CD8-positive, alpha-beta memory T cell (primary cell): Measurements from ENCODE around the gene FAM76A. TPM values are rescaled to one million over a fixed set of nuclear protein-coding genes. Genes with fewer than 3 reads are reported as not detected.
"Not testable (repeated sequence)": the region's sequence is repeated elsewhere in the genome, so short reads cannot be mapped to it uniquely, and the experiment has no call there.

Source experiments
- CTCF ChIA-PET: fragments of 350-600 bp; sonication (Branson Sonifier 250); formaldehyde crosslinking; loops from one replicate; lab custom pipeline; 2021; ENCODE audit warnings: antibody characterized with exemption; lab: Charles Lee
- POLR2A ChIA-PET: fragments of 350-600 bp; sonication (Branson Sonifier 250); formaldehyde crosslinking; loops from one replicate; lab custom pipeline; 2021; ENCODE audit warnings: antibody characterized with exemption; lab: Charles Lee
- DNase-seq, 5 donors: peaks; one replicate each; pipeline versions ENCODE4 v3.0.0 to v3.0.0-alpha.2; 2020 to 2022; ENCODE audit warnings: mixed read lengths in 1 of 5
- H3K27ac ChIP-seq: one replicate; pipeline ENCODE4 v1.7.0; 2013; ENCODE audit warnings: low read depth, mild to moderate bottlenecking, low read length, moderate library complexity
- H3K27me3 ChIP-seq: 2 replicates; pipeline ENCODE4 v1.7.0; 2013; ENCODE audit warnings: low read length, mild to moderate bottlenecking; ENCODE audit not compliant: insufficient read depth, poor library complexity, severe bottlenecking
- H3K36me3 ChIP-seq: 2 replicates; pipeline ENCODE4 v1.7.0; 2013; ENCODE audit warnings: mild to moderate bottlenecking, low read length, moderate library complexity; ENCODE audit not compliant: insufficient read depth
- H3K4me1 ChIP-seq: 2 replicates; pipeline ENCODE4 v1.7.0; 2013; ENCODE audit warnings: mild to moderate bottlenecking, low read length, moderate library complexity; ENCODE audit not compliant: insufficient read depth
- H3K4me3 ChIP-seq: 2 replicates; pipeline ENCODE4 v1.7.0; 2013; ENCODE audit warnings: mild to moderate bottlenecking, low read length
- H3K9me3 ChIP-seq: 2 replicates; pipeline ENCODE4 v1.7.0; 2013; ENCODE audit warnings: mild to moderate bottlenecking, low read length
- H3K27ac Mint-ChIP-seq, 8 donors: one replicate each; pipeline ENCODE4 v1.8.0; 2020 to 2021; ENCODE audit warnings: mixed read lengths in 8 of 8, mild to moderate bottlenecking in 6 of 8, inconsistent platforms in 3 of 8, moderate library complexity in 3 of 8
- H3K27me3 Mint-ChIP-seq, 2 donors: one replicate each; pipeline ENCODE4 v1.8.0; 2020 to 2021; ENCODE audit warnings: mixed read lengths in 2 of 2, mild to moderate bottlenecking in 1 of 2, moderate library complexity in 1 of 2
- H3K36me3 Mint-ChIP-seq, 3 donors: one replicate each; pipeline ENCODE4 v1.8.0; 2020 to 2021; ENCODE audit warnings: mixed read lengths in 3 of 3, inconsistent platforms in 1 of 3, mild to moderate bottlenecking in 1 of 3
- H3K4me1 Mint-ChIP-seq, 3 donors: one replicate each; pipeline ENCODE4 v1.8.0; 2020 to 2021; ENCODE audit warnings: mixed read lengths in 3 of 3, inconsistent platforms in 1 of 3, mild to moderate bottlenecking in 1 of 3
- H3K4me3 Mint-ChIP-seq, 7 donors: one replicate each; pipeline ENCODE4 v1.8.0; 2020 to 2021; ENCODE audit warnings: mixed read lengths in 7 of 7, mild to moderate bottlenecking in 6 of 7, moderate library complexity in 4 of 7, inconsistent platforms in 2 of 7
- H3K9me3 Mint-ChIP-seq, 5 donors: one replicate each; pipeline ENCODE4 v1.8.0; 2020 to 2022; ENCODE audit warnings: mixed read lengths in 5 of 5, mild to moderate bottlenecking in 3 of 5, moderate library complexity in 2 of 5, inconsistent platforms in 1 of 5
- polyA plus RNA-seq: library from polyadenylated mRNA; unstranded; fragments of 300-500 nt; fragmentation: Illumina TruSeq; gene quantifications from one replicate; pipeline ENCODE4 v1.2.3, GENCODE V29; 2021
- total RNA-seq, 2 experiments: library from RNA; stranded (reverse); gene quantifications; one replicate each; pipeline ENCODE4 v1.2.3, GENCODE V29; 2021

The FAM76A gene
- total and polyA plus RNA-seq, 3 experiments from 2014 or later, result 9.2 to 13.7 (median 13.2) TPM

DNA sequence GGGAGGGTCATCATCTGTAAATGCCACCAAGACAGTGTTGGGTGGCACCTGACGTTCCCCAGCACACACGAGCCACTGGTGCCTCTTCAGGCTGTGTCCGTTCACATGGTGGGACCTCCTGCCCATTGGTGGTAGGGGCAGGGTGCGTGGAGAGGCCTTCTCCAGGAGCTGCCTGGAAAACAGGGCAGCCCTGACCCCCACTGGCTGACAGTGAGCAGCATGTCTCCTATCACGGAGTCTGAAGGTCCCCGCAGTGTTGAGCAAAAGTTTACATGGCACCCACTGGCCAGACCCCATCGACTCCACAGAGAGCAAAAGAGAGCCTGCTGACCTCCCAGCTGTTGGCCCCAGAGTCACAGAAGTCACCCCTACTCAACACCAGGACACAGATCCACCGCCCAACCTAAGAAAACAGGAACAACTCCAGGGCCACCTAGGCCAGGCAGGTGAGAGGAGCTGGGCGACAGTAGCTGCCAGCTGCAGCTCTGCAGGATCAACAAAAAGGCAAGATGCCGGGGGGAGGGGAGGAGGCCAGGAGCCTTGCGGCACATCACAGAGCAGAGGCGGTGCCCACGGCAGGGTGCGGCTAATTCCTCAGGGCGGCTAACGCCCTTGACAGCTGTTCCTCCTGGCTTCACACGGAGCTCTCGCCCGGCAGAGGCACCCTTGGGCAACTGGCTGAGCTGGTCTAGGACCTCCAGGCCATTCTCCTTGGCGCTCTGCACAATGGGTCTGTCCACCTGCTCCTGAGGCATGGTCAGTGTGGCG, 39.4 kb upstream of the FAM76A start:
- Histone ChIP-seq H3K9me3 (no peaks in the 10 kb centered on the region), H3K4me1 (no peaks in the 10 kb centered on the region), H3K27ac (no peak overlapping the region), H3K36me3 (no peaks in the 10 kb centered on the region), H3K27me3 (no peaks in the 10 kb centered on the region), H3K4me3 (no peak overlapping the region)
- peaks cover 4 to 14% (median 11%) of the 10 kb centered on the region in 5 donors for H3K9me3 Mint-ChIP-seq
- DNase-seq, result no peak
- H3K4me1 Mint-ChIP-seq, result peaks cover 0 to 7% (median 4%) of the 10 kb centered on the region in 3 donors
- ChIA-PET POLR2A (no interaction called here), CTCF (interaction anchor here (1.1 to 1.4 kb wide), 2 partner anchors 14 to 17 kb away, joined by 4 read pairs; partner anchors contain the start of gene IFI6)
- peaks cover under 1 to 18% (median 1%) of the 10 kb centered on the region in 3 donors for H3K36me3 Mint-ChIP-seq
- H3K27ac Mint-ChIP-seq, result no peak overlapping the region
- peaks cover 4 to 7% of the 10 kb centered on the region in 2 donors for H3K27me3 Mint-ChIP-seq
- no peak overlapping the region for H3K4me3 Mint-ChIP-seq

DNA sequence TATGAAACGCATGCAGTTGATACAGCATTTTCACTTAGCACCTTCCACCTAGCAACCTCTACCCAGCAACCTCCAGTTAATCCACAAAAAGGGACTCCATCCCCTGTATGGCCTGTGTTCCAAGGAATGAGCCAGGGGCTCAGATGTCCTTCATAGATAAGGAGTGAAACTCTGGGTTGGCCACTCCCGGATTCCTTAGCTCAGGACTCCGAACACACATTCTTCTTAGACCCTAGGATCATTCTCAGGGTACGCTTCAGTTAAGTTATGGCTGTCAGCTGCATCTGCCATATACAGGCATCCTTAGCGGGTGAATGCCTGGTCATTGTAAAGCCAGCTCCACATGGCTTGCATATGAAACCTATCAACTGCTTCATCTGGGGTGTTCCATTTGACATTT, 37.9 kb upstream of the FAM76A start:
- H3K9me3 ChIP-seq, result no peaks in the 10 kb centered on the region
- peaks cover 0 to 4% (median 3%) of the 10 kb centered on the region in 5 donors for H3K9me3 Mint-ChIP-seq
- no peak overlapping the region for H3K27ac ChIP-seq
- CTCF ChIA-PET, result no interaction called here
- peaks cover 0 to 7% (median 4%) of the 10 kb centered on the region in 3 donors for H3K4me1 Mint-ChIP-seq
- H3K4me1 ChIP-seq, result no peaks in the 10 kb centered on the region
- no peaks in the 10 kb centered on the region for H3K36me3 ChIP-seq
- no peak overlapping the region for H3K4me3 Mint-ChIP-seq
- no peak overlapping the region for H3K27ac Mint-ChIP-seq
- peaks cover 0 to 4% (median 0%) of the 10 kb centered on the region in 3 donors for H3K36me3 Mint-ChIP-seq
- no peak for DNase-seq
- H3K4me3 ChIP-seq, result no peak overlapping the region
- peaks cover 4 to 7% of the 10 kb centered on the region in 2 donors for H3K27me3 Mint-ChIP-seq
- H3K27me3 ChIP-seq, result no peaks in the 10 kb centered on the region
- POLR2A ChIA-PET, result no interaction called here

DNA sequence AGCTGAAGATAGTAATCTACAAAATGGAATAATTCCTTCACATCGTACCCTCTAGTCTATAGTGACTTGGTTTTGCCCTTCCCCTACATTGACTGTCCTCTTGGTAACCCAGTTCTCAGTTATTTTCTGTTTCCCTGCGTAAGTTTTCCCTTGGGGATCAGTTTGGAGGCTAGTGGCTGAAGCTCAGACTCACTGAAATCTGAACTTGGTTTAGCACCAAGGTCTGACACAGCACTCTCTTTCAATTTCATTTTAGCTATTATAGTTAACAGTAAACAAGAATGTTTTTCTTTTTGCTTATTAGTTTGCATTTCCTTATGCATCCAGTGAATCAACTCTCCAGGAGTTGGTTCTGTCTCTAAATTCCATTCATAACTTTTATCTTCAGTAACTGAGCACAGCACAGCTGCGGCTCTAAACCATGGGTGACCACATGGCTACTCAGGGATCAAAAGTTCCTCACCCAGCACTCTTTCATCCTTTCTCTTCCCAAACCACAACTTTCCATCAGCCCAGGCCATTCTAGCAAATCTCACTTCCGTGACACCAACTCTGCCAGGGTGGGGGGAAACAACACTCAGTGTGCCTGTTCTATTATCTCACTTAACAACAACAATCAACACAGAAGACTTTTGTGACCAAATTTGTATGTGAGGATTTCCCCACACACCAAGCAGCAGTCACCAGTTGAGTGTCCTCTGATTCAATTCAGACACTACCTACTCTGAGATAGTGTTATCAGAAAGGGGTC, 36.2 kb upstream of the FAM76A start:
- Mint-ChIP-seq H3K36me3 (peaks cover 0 to 3% (median 0%) of the 10 kb centered on the region in 3 donors), H3K27me3 (peaks cover 4 to 10% of the 10 kb centered on the region in 2 donors), H3K9me3 (peaks cover 0 to 3% (median 0%) of the 10 kb centered on the region in 5 donors), H3K4me1 (peaks cover 0 to 7% (median 4%) of the 10 kb centered on the region in 3 donors), H3K4me3 (no peak overlapping the region), H3K27ac (peak overlapping the region in 3 of 8 donors; percentile 9 to 61 (median 29))
- no peaks in the 10 kb centered on the region for H3K4me1 ChIP-seq
- H3K4me3 ChIP-seq, result no peak overlapping the region
- H3K9me3 ChIP-seq, result no peaks in the 10 kb centered on the region
- POLR2A ChIA-PET, result interaction anchor here (0.7 kb wide), 1 partner anchor 17 kb away, joined by 3 read pairs; the partner anchor contains the start of gene IFI6
- CTCF ChIA-PET, result no interaction called here
- no peaks in the 10 kb centered on the region for H3K36me3 ChIP-seq
- DNase-seq, result no peak
- no peaks in the 10 kb centered on the region for H3K27me3 ChIP-seq
- no peak overlapping the region for H3K27ac ChIP-seq

DNA sequence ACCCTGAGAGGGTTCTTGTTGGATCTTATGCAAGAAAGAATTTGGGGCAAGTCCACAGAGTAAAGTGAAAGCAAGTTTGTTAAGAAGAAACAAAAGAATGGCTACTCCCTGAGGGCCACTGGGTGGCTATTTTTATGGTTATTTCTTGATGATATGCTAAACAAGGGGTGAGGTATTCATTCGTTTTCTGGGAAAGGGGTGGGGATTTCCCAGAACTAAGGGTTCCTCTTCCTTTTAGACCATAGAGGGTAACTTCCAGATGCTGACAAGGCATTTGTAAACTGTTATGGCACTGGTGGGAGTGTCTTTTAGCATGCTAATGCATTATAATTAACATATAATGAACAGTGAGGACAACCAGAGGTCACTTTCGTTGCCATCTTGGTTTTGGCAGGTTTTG, 35.6 kb upstream of the FAM76A start:
- H3K27me3 Mint-ChIP-seq, result peaks cover 4 to 10% of the 10 kb centered on the region in 2 donors
- no peak overlapping the region for H3K27ac Mint-ChIP-seq
- peaks cover 0 to 3% (median 0%) of the 10 kb centered on the region in 5 donors for H3K9me3 Mint-ChIP-seq
- Histone ChIP-seq H3K4me3 (no peak overlapping the region), H3K9me3 (no peaks in the 10 kb centered on the region), H3K4me1 (no peaks in the 10 kb centered on the region), H3K27ac (no peak overlapping the region), H3K27me3 (no peaks in the 10 kb centered on the region), H3K36me3 (no peaks in the 10 kb centered on the region)
- ChIA-PET POLR2A (no interaction called here), CTCF (no interaction called here)
- DNase-seq, result no peak
- no peaks in the 10 kb centered on the region for H3K36me3 Mint-ChIP-seq
- H3K4me1 Mint-ChIP-seq, result peaks cover 0 to 7% (median 4%) of the 10 kb centered on the region in 3 donors
- no peak overlapping the region for H3K4me3 Mint-ChIP-seq

DNA sequence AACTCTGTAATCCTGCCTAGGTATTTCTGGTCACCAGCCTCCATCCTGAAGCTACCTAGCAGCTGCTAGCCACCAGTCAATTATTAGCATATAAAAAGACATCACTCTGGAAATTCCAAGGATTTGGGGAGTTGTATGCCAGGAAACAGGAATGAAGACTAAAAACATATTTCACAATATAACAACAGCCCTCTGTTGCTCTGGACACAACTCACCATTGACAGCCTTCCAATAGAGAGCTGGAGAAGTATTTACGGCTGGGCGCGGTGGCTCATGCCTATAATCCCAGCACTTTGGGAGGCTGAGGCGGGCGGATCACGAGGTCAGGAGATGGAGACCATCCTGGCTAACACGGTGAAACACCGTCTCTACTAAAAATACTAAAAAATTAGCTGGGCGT, 28.9 kb upstream of the FAM76A start:
- not testable (repeated sequence) for H3K27ac ChIP-seq, H3K4me1 Mint-ChIP-seq, DNase-seq, H3K4me3 ChIP-seq, H3K4me1 ChIP-seq, H3K36me3 Mint-ChIP-seq, H3K4me3 Mint-ChIP-seq, H3K27ac Mint-ChIP-seq, H3K27me3 ChIP-seq, H3K9me3 ChIP-seq, H3K9me3 Mint-ChIP-seq, H3K36me3 ChIP-seq
- peaks cover 1 to 23% of the 10 kb centered on the region in 2 donors for H3K27me3 Mint-ChIP-seq
- CTCF ChIA-PET, result interaction anchor here (1.3 to 2.1 kb wide), 2 partner anchors 27 to 29 kb away, joined by 3 to 8 read pairs; partner anchors contain the start of gene FAM76A
- POLR2A ChIA-PET, result interaction anchor here (0.6 kb wide), 1 partner anchor 150 kb away, joined by 4 read pairs; no protein-coding TSS in a partner anchor

DNA sequence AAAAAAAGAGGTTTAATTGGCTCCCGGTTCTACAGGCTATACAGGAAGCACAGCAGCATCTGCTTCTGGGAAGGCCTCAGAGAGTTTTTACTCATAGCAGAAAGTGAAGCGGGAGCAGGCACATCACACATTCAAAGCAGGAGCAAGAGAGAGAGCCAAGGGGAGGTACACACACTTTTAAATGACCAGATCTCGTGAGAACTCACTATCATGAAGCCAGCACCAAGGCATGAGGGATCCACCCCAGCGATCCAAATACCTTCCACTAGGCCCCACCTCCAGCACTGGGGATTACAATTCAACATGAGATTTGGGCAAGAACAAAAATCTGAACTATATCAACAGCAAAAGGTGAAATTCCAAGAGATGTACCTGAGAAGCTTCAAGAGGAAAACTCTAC, 20.8 kb upstream of the FAM76A start:
- CTCF ChIA-PET, result interaction anchor here (0.9 kb wide), 1 partner anchor 42 kb away, joined by 4 read pairs; no protein-coding TSS in a partner anchor
- no peak for DNase-seq
- Mint-ChIP-seq H3K27me3 (peaks cover 4 to 16% of the 10 kb centered on the region in 2 donors), H3K27ac (peak overlapping the region in 2 of 8 donors; percentile 61 to 70), H3K4me3 (no peak overlapping the region), H3K9me3 (peaks cover 5 to 10% (median 7%) of the 10 kb centered on the region in 5 donors), H3K36me3 (peaks cover 0 to 14% (median 1%) of the 10 kb centered on the region in 3 donors), H3K4me1 (no peaks in the 10 kb centered on the region)
- H3K27ac ChIP-seq, result no peak overlapping the region
- H3K36me3 ChIP-seq, result no peaks in the 10 kb centered on the region
- H3K4me1 ChIP-seq, result no peaks in the 10 kb centered on the region
- no peak overlapping the region for H3K4me3 ChIP-seq
- no peaks in the 10 kb centered on the region for H3K9me3 ChIP-seq
- H3K27me3 ChIP-seq, result no peaks in the 10 kb centered on the region
- POLR2A ChIA-PET, result interaction anchor here (0.6 to 0.7 kb wide), 2 partner anchors 266 to 1471 kb away, joined by 3 read pairs; no protein-coding TSS in a partner anchor

DNA sequence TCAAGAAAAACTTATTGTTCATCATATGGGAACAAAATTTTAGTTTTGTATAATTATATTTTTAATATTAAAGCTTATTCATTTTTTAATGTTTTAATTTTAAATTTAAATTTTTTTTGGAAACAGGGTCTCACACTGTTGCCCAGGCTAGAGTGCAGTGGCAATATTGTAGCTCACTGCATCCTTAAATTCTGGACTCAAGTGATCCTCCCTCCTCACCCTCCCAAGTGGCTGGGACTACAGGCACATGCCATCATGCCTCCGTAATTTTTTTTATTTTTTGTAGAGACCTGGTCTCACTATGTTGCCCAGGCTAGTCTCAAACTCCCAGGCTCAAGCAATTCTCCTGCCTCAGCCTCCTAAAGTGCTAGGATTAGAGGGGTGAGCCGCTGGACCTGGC, 20.2 kb upstream of the FAM76A start:
- POLR2A ChIA-PET, result interaction anchor here (0.6 to 0.7 kb wide), 2 partner anchors 266 to 1472 kb away, joined by 3 read pairs; no protein-coding TSS in a partner anchor
- no peak for DNase-seq
- Mint-ChIP-seq H3K4me1 (no peaks in the 10 kb centered on the region), H3K27me3 (peaks cover 4 to 13% of the 10 kb centered on the region in 2 donors), H3K27ac (no peak overlapping the region), H3K36me3 (peaks cover 0 to 14% (median 1%) of the 10 kb centered on the region in 3 donors), H3K9me3 (peaks cover 5 to 10% (median 7%) of the 10 kb centered on the region in 5 donors), H3K4me3 (no peak overlapping the region)
- Histone ChIP-seq H3K4me3 (no peak overlapping the region), H3K4me1 (no peaks in the 10 kb centered on the region), H3K36me3 (no peaks in the 10 kb centered on the region), H3K27ac (no peak overlapping the region), H3K9me3 (no peaks in the 10 kb centered on the region), H3K27me3 (no peaks in the 10 kb centered on the region)
- CTCF ChIA-PET, result interaction anchor here (0.9 to 1.2 kb wide), 2 partner anchors 20 to 43 kb away, joined by 3 to 4 read pairs; no protein-coding TSS in a partner anchor
